Endometrium (tissue), 2 donors: ENCODE results near the gene SLC25A45.

ENCODE experiments used
- FAIRE-seq: peaks from 2 replicates; lab custom pipeline; 2012; peaks lifted over from hg19 to GRCh38; lab: Jason Lieb, UNC
- donor health status: control.
- donor health status: control.

The SLC25A45 gene, protein sequence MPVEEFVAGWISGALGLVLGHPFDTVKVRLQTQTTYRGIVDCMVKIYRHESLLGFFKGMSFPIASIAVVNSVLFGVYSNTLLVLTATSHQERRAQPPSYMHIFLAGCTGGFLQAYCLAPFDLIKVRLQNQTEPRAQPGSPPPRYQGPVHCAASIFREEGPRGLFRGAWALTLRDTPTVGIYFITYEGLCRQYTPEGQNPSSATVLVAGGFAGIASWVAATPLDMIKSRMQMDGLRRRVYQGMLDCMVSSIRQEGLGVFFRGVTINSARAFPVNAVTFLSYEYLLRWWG

DNA sequence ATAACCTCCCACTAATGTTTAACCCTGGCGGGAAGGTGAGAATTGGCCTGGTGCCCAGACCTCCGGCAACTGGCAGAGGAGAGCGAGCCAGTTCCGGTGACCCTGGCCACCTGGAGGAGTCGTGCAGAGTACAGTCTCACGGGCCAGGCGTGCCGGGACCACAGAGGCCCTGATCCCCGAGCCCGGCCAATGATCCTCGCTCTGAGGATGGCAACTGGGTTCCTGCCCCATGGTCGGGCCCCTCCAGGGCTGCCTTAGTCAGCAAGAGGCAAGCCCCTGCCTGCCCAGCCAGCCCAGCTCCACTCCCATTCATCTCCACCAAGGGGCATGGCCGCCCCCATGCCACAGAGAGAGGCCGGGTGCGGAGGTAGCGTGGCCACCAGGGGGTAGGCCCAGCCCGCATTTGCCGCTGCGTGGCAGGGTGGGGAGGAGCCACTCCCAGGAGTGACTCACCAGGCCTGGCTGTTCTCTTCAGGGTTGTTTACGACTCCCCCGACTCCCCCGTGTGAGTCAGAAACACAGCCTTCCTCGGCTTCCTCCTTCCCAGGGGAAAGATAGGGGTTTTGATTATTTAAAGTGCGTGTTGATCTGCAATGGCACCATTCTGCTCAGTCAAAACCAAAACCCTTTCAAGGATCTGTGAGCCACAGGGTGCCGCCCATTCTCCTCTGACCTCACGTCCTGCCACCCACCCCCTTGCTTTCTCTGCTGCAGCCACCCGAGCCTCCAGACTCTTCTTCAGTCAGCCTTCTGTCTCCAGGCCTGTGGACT is at the start of gene SLC25A45:
TSS of gene SLC25A45 (minus strand) at position 614 of the 771 bp plus-strand sequence. CDS start 695 bp downstream, outside the sequence.
- FAIRE-seq, result peak; percentile 92

DNA sequence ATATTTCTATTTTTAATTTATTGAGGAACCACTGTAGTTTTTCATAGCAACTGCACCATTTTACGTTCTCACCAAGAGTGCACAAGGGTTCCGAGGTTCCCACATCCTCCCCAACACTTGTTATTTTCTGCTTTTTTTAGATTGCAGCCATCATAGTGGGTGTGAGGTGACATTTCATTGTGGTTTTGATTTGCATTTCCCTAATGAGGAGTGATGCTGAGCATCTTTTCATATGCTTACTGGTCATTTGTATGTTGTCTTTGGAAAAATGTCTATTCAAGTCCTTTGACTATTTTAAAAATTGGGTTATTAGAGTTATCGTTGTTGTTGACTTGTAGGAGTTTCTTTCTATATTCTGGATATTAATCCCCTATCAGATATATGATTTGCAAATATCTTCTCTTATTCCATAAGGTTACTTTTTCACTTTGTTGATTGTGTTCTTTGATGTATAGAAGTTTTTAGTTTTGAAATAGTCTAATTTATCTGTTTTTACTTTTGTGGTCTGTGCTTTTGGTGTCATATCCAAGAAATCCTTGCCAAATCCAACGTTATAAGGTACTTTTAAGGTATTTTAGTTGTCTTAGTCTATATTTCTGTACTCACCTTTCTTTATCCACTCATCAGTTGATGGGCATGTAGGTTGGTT is 49.1 kb upstream of the SLC25A45 start:
- FAIRE-seq, result no peak

DNA sequence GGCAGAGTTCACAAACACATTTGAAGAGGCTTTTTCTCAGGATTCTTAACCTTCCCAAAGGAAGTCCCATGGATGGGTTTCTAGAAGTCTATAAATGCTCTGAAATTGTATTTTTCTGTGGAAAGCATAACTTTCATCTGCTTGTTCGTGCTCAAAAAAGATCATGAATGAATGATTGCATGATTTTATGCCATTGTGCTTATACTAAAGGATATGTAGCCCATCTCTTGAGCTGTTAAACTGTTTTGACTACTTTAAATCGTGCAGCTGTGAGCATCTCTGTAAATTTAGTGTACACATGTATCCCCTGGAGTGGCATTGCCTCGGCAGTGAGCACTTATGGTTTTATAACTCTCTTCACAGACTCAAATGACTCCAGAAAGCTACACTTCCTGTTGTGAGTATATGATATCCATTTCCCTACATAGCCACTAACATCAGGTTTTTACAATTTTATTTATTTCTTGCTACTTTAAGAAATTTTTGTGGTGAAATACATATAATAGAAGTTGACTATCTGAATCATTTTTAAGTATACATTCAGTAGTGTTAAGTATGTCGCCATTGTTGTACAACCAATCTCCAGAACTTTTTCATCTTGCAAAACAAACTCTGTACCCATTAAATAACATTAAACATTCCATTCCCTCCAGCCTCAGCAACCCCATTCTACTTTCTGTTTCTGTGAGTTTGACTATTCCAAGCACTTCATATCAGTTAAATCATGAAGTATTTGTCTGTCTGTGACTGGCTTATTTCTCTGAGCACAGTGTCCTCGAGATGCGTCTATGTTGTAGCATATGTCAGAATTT is 48.2 kb upstream of the SLC25A45 start:
- FAIRE-seq, result no peak

DNA sequence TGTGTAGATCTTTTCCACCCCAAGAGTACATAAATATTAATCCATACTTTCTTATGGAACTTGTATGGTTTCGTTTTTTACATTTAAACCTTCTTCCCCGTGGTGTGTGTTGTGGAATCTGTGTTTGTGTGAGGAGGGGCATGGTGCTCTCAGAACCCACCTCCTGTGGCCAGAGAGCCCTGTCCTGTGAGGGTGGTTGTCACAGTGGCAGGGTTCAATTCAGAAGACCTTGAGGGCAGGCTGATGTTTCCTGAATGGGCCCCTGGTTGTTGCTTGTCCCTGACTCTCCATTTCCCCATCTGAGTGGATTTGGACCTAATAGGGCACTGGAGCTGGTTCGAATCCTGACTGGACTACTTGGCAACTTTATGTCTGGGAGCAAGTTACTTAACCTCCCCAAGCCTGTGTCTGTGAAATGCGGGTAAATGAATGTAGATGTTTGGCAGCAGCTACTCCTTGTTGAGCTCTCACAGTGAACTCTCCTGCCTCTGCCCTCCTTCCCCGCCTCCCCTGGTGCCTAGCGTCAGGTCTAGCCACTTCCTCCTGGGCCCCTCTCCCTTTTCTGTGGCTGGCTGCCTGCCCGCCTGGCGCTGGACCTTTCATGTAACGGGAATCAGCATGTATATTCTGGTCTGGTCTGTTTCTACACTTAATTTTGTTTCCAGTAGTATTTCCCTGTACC is 47.4 kb upstream of the SLC25A45 start:
- no peak for FAIRE-seq

DNA sequence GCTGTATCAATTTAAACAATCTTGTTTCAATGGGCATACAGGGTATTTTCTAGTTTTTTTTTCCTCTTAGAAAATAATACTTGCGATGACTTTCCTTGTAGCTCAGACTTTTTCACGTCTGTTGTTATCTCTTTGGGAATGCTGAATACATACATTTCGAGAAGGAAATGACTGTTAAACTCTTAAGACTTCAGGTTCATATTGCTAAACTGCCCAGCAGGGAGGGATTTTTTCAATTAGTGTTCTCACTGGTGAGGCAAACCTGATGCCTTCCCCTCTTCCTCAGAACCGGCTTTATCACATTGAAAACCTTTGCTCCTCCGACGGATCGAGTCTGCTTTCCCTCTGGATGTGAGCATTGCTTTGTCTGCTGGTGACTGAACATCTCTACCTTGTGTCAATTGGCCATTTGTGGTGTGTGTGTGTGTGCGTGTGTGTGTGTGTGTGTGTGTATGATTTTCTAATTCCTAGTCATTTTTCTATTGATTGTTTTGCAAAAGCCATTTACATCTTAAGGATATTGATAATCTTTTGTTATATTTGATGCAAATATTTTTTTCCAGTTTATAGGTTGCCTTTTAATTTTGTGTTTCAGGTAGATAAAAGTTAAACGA is 46.7 kb upstream of the SLC25A45 start:
- no peak for FAIRE-seq

DNA sequence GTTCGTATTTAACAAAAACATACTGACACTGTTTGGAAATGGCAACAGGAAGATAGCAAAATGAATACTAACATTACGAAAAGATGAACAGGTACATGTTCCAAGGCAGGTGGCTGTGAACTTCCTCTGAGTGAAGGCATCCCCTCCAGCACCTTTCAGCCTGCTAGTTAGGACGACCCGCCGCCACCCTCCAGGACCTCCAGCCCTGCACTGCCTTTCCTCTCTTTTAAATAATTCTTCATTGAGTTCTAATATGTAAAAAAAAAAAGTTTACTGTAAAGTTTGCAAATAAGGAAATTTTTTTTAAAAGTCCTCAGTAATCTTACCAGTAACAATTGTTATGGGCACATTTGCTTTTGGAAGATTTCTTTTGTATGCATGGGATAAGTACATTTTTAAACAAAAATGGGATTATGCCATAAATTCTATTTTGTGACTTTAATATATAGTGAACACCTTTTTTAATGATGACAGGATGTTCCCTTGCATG is 46.2 kb upstream of the SLC25A45 start:
- no peak for FAIRE-seq

DNA sequence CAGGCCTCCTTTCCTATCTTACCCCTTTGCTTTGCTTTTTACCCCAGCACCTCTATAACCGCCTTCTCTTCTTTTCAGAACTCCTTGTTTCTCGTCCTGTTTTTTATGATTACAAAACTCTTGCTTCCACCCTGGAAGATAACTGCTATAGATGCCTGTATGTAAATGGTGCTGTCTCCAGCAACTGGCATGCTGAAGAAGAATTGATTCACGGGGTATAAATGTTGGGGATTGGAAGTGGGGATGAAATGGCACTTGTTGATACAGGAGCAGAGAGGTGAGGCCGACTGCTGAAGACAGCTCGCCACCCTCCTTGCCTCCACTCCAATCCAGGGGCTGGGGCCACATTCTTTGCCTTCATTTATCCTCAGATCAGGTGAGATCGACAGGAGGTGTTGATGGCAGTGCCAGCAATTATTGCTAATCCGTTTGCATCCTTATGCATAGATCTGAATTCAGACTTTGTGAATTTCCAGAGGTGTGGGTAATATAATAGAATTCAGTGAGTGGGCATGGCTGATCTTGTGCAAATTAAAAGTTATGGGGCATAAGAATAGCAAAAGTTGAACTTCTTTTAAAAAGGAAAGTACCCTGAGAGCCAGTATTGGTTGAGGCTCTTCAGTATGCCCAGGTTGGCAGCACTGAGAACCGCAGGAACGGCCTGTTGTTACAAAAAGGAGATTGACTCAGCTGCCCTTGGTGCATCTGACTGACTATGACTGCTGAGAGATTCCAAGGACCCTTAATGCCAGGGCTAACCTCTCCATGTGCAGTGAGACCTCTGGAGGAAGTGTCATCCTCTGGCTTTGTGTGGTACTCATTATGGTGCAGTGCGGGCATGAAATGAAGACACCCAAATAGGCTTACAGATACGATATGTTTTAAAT is 45.5 kb upstream of the SLC25A45 start:
- no peak for FAIRE-seq

DNA sequence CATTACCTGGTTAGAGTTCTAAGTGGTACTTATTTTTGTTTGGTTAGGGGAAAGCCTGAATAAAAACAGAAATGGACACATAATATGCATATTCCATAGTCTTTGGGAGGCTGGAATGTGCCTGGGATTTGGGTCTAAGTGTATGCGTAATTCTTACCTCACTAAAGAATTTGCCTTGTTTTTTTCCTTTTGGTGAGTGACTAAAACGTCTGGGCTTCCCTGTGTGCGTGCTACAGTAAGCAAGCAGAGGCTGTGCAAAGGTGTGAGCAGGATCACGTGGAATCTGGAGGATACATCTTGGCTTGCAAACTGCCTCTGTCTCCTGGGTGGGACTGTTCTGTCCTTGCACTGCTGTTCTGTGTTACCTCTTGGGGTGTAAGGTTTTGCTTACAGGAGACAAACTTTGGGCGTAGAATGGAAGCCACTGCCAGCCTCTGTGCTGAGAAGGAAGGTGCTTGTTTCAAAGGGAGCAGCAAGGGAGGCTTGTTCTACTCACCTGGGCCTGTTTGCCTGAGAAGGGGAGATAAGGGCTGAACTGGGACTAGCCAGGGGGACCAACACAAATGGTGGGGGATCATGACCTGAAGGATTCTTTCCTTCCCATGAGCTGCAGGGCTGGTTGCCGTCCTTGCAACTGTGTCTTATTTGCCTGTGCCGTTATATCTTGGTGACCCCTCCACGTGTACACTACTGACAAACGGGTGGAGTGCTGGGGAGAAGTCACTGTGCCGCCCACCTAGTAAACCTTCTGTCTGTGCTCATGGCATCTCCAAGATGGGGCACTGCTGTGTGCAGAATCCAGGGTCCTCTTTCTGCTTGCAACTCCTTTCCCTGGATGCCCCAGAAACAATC is 44.6 kb upstream of the SLC25A45 start:
- no peak for FAIRE-seq

DNA sequence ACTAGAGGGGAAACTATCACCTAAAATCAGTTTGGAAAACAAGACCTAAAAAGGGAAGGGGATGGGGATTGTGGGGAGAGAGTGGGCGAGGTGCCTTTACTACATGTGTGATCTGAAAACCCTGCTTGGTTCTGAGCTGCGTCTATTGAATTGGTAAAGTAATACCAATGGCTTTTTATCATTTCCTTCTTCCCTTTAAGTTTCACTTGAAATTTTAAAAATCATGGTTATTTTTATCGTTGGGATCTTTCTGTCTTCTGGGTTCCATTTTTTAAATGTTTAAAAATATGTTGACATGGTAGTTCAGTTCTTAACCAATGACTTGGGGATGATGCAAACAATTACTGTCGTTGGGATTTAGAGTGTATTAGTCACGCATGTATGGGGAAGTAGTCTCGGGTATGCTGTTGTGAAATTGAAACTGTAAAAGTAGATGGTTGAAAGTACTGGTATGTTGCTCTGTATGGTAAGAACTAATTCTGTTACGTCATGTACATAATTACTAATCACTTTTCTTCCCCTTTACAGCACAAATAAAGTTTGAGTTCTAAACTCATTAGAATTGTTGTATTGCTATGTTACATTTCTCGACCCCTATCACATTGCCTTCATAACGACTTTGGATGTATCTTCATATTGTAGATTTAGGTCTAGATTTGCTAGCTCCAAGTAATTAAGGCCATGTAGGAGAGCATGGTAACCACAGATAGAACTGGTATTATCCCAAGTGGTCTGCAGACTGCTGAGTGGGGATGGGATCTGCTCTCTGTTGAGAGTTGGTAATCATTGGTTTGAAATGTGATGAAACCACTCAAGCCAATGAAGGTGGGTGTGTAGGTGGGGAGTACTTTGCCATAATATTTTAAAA is 43.8 kb upstream of the SLC25A45 start:
- no peak for FAIRE-seq

DNA sequence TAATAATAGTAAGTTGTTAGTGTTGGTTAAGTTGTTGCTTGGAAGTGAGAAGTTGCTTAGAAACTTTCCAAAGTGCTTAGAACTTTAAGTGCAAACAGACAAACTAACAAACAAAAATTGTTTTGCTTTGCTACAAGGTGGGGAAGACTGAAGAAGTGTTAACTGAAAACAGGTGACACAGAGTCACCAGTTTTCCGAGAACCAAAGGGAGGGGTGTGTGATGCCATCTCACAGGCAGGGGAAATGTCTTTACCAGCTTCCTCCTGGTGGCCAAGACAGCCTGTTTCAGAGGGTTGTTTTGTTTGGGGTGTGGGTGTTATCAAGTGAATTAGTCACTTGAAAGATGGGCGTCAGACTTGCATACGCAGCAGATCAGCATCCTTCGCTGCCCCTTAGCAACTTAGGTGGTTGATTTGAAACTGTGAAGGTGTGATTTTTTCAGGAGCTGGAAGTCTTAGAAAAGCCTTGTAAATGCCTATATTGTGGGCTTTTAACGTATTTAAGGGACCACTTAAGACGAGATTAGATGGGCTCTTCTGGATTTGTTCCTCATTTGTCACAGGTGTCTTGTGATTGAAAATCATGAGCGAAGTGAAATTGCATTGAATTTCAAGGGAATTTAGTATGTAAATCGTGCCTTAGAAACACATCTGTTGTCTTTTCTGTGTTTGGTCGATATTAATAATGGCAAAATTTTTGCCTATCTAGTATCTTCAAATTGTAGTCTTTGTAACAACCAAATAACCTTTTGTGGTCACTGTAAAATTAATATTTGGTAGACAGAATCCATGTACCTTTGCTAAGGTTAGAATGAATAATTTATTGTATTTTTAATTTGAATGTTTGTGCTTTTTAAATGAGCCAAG is 42.9 kb upstream of the SLC25A45 start:
- no peak for FAIRE-seq

DNA sequence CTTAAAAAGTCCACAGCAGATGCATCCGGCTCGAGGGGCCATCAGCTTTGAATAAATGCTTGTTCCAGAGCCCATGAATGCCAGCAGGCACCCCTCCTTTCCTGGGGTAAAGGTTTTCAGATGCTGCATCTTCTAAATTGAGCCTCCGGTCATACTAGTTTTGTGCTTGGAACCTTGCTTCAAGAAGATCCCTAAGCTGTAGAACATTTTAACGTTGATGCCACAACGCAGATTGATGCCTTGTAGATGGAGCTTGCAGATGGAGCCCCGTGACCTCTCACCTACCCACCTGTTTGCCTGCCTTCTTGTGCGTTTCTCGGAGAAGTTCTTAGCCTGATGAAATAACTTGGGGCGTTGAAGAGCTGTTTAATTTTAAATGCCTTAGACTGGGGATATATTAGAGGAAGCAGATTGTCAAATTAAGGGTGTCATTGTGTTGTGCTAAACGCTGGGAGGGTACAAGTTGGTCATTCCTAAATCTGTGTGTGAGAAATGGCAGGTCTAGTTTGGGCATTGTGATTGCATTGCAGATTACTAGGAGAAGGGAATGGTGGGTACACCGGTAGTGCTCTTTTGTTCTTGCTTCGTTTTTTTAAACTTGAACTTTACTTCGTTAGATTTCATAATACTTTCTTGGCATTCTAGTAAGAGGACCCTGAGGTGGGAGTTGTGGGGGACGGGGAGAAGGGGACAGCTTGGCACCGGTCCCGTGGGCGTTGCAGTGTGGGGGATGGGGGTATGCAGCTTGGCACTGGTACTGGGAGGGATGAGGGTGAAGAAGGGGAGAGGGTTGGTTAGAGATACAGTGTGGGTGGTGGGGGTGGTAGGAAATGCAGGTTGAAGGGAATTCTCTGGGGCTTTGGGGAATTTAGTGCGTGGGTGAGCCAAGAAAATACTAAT is 42.0 kb upstream of the SLC25A45 start:
- FAIRE-seq, result no peak

DNA sequence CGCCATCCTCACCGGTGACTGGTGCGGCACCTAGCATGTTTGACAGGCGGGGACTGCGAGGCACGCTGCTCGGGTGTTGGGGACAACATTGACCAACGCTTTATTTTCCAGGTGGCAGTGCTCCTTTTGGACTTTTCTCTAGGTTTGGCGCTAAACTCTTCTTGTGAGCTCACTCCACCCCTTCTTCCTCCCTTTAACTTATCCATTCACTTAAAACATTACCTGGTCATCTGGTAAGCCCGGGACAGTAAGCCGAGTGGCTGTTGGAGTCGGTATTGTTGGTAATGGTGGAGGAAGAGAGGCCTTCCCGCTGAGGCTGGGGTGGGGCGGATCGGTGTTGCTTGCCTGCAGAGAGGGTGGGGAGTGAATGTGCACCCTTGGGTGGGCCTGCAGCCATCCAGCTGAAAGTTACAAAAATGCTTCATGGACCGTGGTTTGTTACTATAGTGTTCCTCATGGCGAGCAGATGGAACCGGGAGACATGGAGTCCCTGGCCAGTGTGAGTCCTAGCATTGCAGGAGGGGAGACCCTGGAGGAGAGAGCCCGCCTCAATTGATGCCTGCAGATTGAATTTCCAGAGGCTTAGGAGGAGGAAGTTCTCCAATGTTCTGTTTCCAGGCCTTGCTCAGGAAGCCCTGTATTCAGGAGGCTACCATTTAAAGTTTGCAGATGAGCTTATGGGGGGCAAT is 41.2 kb upstream of the SLC25A45 start:
- FAIRE-seq, result no peak

DNA sequence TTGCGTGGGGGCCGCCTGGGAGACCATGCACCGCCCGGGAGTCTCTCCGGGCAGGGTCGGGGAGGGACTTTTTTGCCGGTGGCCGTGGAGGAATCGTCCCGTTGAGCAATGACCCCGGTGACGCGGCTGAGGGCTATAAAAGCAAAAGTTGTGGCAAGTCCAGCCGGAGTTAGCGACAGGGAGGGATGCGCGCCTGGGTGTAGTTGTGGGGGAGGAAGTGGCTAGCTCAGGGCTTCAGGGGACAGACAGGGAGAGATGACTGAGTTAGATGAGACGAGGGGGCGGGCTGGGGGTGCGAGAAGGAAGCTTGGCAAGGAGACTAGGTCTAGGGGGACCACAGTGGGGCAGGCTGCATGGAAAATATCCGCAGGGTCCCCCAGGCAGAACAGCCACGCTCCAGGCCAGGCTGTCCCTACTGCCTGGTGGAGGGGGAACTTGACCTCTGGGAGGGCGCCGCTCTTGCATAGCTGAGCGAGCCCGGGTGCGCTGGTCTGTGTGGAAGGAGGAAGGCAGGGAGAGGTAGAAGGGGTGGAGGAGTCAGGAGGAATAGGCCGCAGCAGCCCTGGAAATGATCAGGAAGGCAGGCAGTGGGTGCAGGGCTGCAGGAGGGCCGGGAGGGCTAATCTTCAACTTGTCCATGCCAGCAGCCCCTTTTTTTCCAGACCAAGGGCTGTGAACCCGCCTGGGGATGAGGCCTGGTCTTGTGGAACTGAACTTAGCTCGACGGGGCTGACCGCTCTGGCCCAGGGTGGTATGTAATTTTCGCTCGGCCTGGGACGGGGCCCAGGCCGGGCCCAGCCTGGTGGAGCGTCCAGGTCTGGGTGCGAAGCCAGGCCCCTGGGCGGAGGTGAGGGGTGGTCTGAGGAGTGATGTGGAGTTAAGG is 40.4 kb upstream of the SLC25A45 start, which contains the start of gene NEAT1:
TSS of gene NEAT1 (plus strand) at position 166 of the 883 bp plus-strand sequence.
- no peak for FAIRE-seq
